Measurements from ENCODE around the gene SEMA6A.

Gene SEMA6A

GRCh38 chr5:116395631-116396203 is 178.9 kb downstream of the SEMA6A start:
- no peak for DNase-seq

GRCh38 chr5:116395226-116395625 is 179.4 kb downstream of the SEMA6A start:
- no peak for DNase-seq

GRCh38 chr5:116394186-116394867 is 180.3 kb downstream of the SEMA6A start:
- DNase-seq, result no peak
